ENCODE data around the gene MT1H. TPM values are rescaled to one million over a fixed set of nuclear protein-coding genes. Genes with fewer than 3 reads are reported as not detected.

The MT1H gene
- total RNA-seq, 3 donors from 2014 or later, result not detected

DNA sequence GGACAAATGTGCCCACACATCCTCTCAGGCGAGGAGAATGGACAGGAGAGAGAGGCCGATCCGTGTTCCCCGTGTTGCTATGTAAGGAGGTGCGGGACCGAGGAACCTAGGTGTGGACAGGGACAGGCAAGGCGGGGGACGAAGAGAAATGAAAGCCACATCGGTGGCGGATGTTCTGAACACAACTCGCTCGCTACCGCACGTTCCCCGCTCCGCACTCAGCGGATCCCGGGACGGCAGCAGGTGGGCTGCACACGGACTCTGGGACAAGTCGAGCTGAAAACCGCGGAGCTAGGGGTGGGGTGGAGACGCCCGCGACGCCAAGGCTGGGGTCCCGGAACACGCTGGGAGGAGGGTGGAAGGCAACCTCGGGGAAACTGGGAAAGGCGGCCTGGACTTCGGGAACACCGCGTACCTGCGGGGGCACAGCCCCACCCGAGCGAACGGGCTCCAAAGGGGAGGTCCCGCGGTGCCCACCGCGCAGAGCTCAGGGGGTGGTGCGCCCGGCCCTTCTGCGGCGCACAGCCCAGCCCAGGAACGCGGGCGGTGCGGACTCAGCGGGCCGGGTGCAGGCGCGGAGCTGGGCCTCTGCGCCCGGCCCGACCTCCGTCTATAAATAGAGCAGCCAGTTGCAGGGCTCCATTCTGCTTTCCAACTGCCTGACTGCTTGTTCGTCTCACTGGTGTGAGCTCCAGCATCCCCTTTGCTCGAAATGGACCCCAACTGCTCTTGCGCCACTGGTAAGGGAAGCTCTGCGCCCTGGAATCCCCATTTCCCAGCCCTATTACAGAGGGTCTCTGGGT, 44.3 kb upstream of the MT1H start, which contains the start of gene MT1E:
Gene MT1E (plus strand): TSS at position 642 of the 803 bp plus-strand sequence. CDS start 71 bp downstream, at position 713.
- H3K36me3 ChIP-seq, result no peaks in the 10 kb centered on the region
- TF ChIP-seq POLR2AphosphoS5 (IDR thresholded peaks at IDR 0.05) (peak; percentile 89 to 99 (median 95)), POLR2A (IDR thresholded peaks at IDR 0.05) (peak; percentile 80)
- TF ChIP-seq, protein P1, sequence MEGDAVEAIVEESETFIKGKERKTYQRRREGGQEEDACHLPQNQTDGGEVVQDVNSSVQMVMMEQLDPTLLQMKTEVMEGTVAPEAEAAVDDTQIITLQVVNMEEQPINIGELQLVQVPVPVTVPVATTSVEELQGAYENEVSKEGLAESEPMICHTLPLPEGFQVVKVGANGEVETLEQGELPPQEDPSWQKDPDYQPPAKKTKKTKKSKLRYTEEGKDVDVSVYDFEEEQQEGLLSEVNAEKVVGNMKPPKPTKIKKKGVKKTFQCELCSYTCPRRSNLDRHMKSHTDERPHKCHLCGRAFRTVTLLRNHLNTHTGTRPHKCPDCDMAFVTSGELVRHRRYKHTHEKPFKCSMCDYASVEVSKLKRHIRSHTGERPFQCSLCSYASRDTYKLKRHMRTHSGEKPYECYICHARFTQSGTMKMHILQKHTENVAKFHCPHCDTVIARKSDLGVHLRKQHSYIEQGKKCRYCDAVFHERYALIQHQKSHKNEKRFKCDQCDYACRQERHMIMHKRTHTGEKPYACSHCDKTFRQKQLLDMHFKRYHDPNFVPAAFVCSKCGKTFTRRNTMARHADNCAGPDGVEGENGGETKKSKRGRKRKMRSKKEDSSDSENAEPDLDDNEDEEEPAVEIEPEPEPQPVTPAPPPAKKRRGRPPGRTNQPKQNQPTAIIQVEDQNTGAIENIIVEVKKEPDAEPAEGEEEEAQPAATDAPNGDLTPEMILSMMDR (IDR thresholded peaks at IDR 0.05), result no peak
- H3K9me3 ChIP-seq, result no peaks in the 10 kb centered on the region
- H3K4me1 ChIP-seq, result no peaks in the 10 kb centered on the region
- peak; percentile 83 to 84 for DNase-seq (ENCODE audit: low spot score in 2 of 2)
- peak within 1 kb of the TSS; percentile 87 to 97 for H3K27ac ChIP-seq
- H3K27me3 ChIP-seq, result no peaks in the 10 kb centered on the region
- intact Hi-C loops (cut with DNase I; ENCODE audit: low total_unique reads), result no loop called here
- H3K4me3 ChIP-seq, result peak within 1 kb of the TSS; percentile 50 to 73 (median 72)

DNA sequence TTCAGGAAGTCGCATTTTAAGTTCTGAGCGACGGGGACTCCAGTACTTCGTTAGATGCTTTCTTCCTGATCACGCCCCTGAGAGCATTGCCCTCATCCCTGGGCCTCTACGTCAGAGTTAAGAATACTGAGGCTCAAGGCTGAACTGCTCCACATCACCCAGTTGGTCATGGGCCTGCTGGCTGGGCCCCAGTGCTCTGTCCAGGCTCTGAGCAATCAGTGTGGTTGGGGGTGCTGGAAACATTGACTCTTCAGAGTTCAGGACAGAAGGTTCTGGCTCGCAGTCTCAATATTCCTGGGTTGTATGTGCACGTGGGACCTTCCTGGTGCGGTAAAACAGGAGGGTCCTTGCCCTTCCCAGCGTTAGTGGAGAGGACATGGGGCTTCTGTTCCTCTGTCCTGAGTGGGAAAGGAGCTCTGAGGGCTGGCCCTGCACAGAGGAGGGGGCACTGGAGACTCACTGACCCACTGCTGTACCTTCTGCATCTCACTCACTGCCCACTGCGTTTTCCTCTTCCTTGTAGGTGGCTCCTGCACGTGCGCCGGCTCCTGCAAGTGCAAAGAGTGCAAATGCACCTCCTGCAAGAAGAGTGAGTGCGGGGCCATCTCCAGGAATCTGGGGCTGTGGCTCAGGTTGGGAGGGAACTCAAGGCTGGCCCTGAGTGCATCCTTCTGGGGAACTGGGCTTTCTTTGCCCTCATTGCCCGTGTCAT, 43.5 kb upstream of the MT1H start:
- no peaks in the 10 kb centered on the region for H3K36me3 ChIP-seq
- H3K4me1 ChIP-seq, result no peaks in the 10 kb centered on the region
- TF ChIP-seq POLR2AphosphoS5 (IDR thresholded peaks at IDR 0.05), result peak in 1 of 3 donors; percentile 14
- TF ChIP-seq POLR2A (IDR thresholded peaks at IDR 0.05), result no peak
- TF ChIP-seq, protein P1 (IDR thresholded peaks at IDR 0.05), result no peak
- H3K4me3 ChIP-seq, result peak overlapping the region; percentile 50 to 73 (median 72)
- no peaks in the 10 kb centered on the region for H3K27me3 ChIP-seq
- intact Hi-C loops (cut with DNase I; ENCODE audit: low total_unique reads), result no loop called here
- H3K27ac ChIP-seq, result peak overlapping the region; percentile 87 to 97
- no peaks in the 10 kb centered on the region for H3K9me3 ChIP-seq
- peak in 1 of 2 donors; percentile 44 for DNase-seq (ENCODE audit: low spot score in 2 of 2)

DNA sequence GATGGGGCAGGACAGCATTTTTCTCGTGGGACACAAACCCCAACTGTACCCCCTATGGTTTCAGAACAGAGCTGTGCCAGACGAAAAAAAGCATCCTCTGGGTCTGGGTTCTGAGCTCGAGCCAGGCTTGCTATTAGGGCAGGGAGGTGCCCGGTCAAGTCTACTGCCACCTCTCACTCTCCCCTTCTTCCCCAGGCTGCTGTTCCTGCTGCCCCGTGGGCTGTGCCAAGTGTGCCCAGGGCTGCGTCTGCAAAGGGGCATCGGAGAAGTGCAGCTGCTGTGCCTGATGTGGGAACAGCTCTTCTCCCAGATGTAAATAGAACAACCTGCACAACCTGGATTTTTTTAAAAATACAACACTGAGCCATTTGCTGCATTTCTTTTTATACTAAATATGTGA, 42.9 kb upstream of the MT1H start:
- peak overlapping the region; percentile 50 to 73 (median 72) for H3K4me3 ChIP-seq
- no peaks in the 10 kb centered on the region for H3K9me3 ChIP-seq
- intact Hi-C loops (cut with DNase I; ENCODE audit: low total_unique reads), result no loop called here
- H3K36me3 ChIP-seq, result no peaks in the 10 kb centered on the region
- no peaks in the 10 kb centered on the region for H3K27me3 ChIP-seq
- TF ChIP-seq POLR2AphosphoS5 (IDR thresholded peaks at IDR 0.05) (no peak), POLR2A (IDR thresholded peaks at IDR 0.05) (no peak)
- TF ChIP-seq, protein P1 (IDR thresholded peaks at IDR 0.05), result no peak
- no peaks in the 10 kb centered on the region for H3K4me1 ChIP-seq
- DNase-seq (ENCODE audit: low spot score in 2 of 2), result no peak
- H3K27ac ChIP-seq, result peak overlapping the region; percentile 87 to 97

DNA sequence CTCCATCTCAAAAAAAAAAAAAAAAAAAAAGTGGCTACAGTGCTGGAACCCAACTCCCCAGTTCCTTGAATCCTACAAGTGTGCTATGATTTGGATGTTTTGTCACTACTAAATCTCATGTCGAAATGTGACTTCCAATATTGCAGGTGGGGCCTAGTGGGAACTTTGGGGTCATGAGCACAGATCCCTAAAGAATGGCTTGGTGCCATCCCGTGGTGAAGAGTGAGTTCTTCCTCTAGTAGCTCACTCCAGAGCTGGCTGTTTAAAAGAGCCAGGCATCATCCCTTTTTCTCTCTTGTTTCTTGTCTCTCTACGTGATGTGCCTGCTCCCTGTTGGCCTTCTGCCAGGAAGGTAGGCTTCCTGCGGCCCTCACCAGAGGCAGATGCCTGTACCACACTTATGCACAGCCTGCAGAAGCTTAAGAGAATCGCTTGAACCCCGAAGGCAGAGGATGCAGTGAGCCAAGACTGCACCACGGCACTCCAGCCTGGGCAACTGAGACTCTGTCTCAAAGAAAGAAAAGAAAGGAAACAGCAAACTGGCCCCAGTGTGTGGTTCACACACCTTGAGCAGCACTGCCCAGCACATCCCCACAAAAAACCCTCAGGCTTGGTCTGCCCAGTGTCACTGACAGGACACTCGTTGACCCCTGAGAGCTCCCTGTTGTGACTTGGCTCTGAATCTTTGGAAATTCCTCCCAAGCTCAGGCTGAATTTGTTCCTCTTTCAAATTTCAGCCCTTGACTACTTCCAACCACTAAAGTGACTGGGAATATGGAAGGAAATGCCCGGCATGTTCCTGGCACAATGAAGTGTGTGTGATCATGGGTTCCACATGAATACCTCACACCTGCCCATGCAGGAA, 40.9 kb upstream of the MT1H start:
- intact Hi-C loops (cut with DNase I; ENCODE audit: low total_unique reads), result no loop called here
- Histone ChIP-seq H3K4me1 (no peaks in the 10 kb centered on the region), H3K4me3 (no peak overlapping the region), H3K36me3 (no peaks in the 10 kb centered on the region), H3K9me3 (no peaks in the 10 kb centered on the region), H3K27ac (peak overlapping the region; percentile 40 to 41), H3K27me3 (no peaks in the 10 kb centered on the region)
- TF ChIP-seq, protein P1 (IDR thresholded peaks at IDR 0.05), result no peak
- no peak for TF ChIP-seq POLR2A (IDR thresholded peaks at IDR 0.05)
- no peak for TF ChIP-seq POLR2AphosphoS5 (IDR thresholded peaks at IDR 0.05)
- DNase-seq (ENCODE audit: low spot score in 2 of 2), result no peak

Data from breast epithelium (tissue), 4 donors.